Ishikawa (cell line): ENCODE results near the gene ADARB1.

ENCODE experiments used
- CEBPB ChIP-seq: IDR thresholded peaks from 2 replicates; pipeline ENCODE4 v1.6.1; 2012
- CREB1 ChIP-seq: IDR thresholded peaks from 2 replicates; pipeline ENCODE4 v1.6.1; 2012; ENCODE audit warnings: low read depth
- EGR1 ChIP-seq: IDR thresholded peaks from 2 replicates; pipeline ENCODE4 v1.6.1; 2012
- EP300 ChIP-seq: IDR thresholded peaks from 2 replicates; pipeline ENCODE4 v1.6.1; 2012; ENCODE audit warnings: borderline replicate concordance
- FOXM1 ChIP-seq: IDR thresholded peaks from 2 replicates; pipeline ENCODE4 v1.6.1; 2012; ENCODE audit warnings: low read depth, borderline replicate concordance
- MAX ChIP-seq: IDR thresholded peaks from 2 replicates; pipeline ENCODE4 v1.6.1; 2012
- NFIC ChIP-seq: IDR thresholded peaks from 2 replicates; pipeline ENCODE4 v1.6.1; 2012
- RAD21 ChIP-seq: IDR thresholded peaks from 2 replicates; pipeline ENCODE4 v1.6.1; 2012; ENCODE audit warnings: low read depth
- REST ChIP-seq: IDR thresholded peaks from 2 replicates; pipeline ENCODE4 v1.6.1; 2012; ENCODE audit warnings: low read depth, mild to moderate bottlenecking
- TAF1 ChIP-seq: IDR thresholded peaks from 2 replicates; pipeline ENCODE4 v1.6.1; 2012; ENCODE audit warnings: low read depth, mild to moderate bottlenecking
- TCF12 ChIP-seq: IDR thresholded peaks from 2 replicates; pipeline ENCODE4 v1.6.1; 2012; ENCODE audit warnings: low read depth
- TEAD4 ChIP-seq: IDR thresholded peaks from 2 replicates; pipeline ENCODE4 v1.6.1; 2012
- USF1 ChIP-seq: IDR thresholded peaks from 2 replicates; pipeline ENCODE4 v1.6.1; 2012
- YY1 ChIP-seq: IDR thresholded peaks from 2 replicates; pipeline ENCODE4 v1.6.1; 2012; ENCODE audit warnings: low read depth
- ZBTB7A ChIP-seq: IDR thresholded peaks from 2 replicates; pipeline ENCODE4 v1.6.1; 2012; ENCODE audit warnings: low read depth

ADARB1 gene

GRCh38 chr21:45029298-45029947 is 45.0 kb upstream of the ADARB1 start:
- no peak for TF ChIP-seq CREB1
- no peak for TF ChIP-seq CEBPB
- no peak for TF ChIP-seq USF1
- TF ChIP-seq EGR1: no peak
- TF ChIP-seq REST: no peak
- no peak for TF ChIP-seq EP300
- no peak for TF ChIP-seq TEAD4
- TF ChIP-seq NFIC: no peak
- no peak for TF ChIP-seq TCF12
- no peak for TF ChIP-seq ZBTB7A
- TF ChIP-seq FOXM1: no peak
- TF ChIP-seq TAF1: no peak
- no peak for TF ChIP-seq RAD21

GRCh38 chr21:45029948-45030681 is 44.3 kb upstream of the ADARB1 start:
- TF ChIP-seq NFIC: no peak
- no peak for TF ChIP-seq REST
- TF ChIP-seq CEBPB: no peak
- TF ChIP-seq EP300: no peak
- TF ChIP-seq YY1: no peak
- no peak for TF ChIP-seq USF1
- TF ChIP-seq TEAD4: no peak
- TF ChIP-seq ZBTB7A: no peak
- TF ChIP-seq EGR1: no peak
- no peak for TF ChIP-seq TAF1
- TF ChIP-seq FOXM1: no peak
- TF ChIP-seq MAX: no peak
- TF ChIP-seq CREB1: no peak
- no peak for TF ChIP-seq RAD21
- no peak for TF ChIP-seq TCF12

- TF ChIP-seq CEBPB (no peak), EGR1 (no peak), YY1 (no peak), TEAD4 (no peak), TCF12 (no peak), MAX (no peak), NFIC (no peak), USF1 (no peak), CREB1 (no peak), EP300 (no peak), FOXM1 (no peak), ZBTB7A (no peak), RAD21 (no peak), REST (no peak), TAF1 (no peak)
Measured at GRCh38 chr21:45030682-45031570, 43.5 kb upstream of the ADARB1 start.
